ENCODE results near the gene HMCN1. TPM values are rescaled to one million over a fixed set of nuclear protein-coding genes. Genes with fewer than 3 reads are reported as not detected.
"Not testable (repeated sequence)": the region's sequence is repeated elsewhere in the genome, so short reads cannot be mapped to it uniquely, and the experiment has no call there.

HMCN1 gene
- total RNA-seq, 1 donor from 2014 or later = 80.0 TPM

DNA sequence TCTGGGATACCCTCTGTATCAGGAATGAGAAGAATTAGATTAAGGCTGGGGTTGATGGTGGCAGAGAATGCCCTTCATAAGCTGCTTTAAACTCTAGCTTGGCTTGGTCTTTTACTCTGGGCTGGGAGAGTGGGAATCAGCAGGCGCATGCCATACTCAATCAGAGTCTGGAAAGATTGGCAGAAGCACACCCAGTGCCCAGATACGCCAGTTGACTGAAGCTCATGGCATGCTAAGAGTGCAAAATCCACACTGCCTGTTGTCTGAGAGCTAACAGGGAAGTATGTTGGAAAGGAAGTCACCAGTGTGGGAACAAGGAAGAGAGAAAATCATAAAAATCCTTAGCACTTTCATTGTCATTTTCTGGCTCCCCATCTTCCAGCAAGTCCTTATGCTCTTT, 53.0 kb downstream of the HMCN1 start:
- no peaks in the 10 kb centered on the region for H3K27me3 Mint-ChIP-seq (ENCODE audit: low read depth)
- H3K9me3 Mint-ChIP-seq (ENCODE audit: low read depth) = peaks cover 8% of the 10 kb centered on the region
- H3K4me3 Mint-ChIP-seq (ENCODE audit: unreplicated experiment) = no peak overlapping the region
- peak overlapping the region; percentile 88 for H3K27ac Mint-ChIP-seq (ENCODE audit: unreplicated experiment)
- DNase-seq (ENCODE audit: low spot score) = no peak
- TF ChIP-seq, protein P1, sequence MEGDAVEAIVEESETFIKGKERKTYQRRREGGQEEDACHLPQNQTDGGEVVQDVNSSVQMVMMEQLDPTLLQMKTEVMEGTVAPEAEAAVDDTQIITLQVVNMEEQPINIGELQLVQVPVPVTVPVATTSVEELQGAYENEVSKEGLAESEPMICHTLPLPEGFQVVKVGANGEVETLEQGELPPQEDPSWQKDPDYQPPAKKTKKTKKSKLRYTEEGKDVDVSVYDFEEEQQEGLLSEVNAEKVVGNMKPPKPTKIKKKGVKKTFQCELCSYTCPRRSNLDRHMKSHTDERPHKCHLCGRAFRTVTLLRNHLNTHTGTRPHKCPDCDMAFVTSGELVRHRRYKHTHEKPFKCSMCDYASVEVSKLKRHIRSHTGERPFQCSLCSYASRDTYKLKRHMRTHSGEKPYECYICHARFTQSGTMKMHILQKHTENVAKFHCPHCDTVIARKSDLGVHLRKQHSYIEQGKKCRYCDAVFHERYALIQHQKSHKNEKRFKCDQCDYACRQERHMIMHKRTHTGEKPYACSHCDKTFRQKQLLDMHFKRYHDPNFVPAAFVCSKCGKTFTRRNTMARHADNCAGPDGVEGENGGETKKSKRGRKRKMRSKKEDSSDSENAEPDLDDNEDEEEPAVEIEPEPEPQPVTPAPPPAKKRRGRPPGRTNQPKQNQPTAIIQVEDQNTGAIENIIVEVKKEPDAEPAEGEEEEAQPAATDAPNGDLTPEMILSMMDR (IDR thresholded peaks at IDR 0.05) = no peak
- H3K4me1 Mint-ChIP-seq (ENCODE audit: low read depth) = peaks cover 61% of the 10 kb centered on the region
- H3K36me3 Mint-ChIP-seq (ENCODE audit: low read depth) = peaks cover under 1% of the 10 kb centered on the region

DNA sequence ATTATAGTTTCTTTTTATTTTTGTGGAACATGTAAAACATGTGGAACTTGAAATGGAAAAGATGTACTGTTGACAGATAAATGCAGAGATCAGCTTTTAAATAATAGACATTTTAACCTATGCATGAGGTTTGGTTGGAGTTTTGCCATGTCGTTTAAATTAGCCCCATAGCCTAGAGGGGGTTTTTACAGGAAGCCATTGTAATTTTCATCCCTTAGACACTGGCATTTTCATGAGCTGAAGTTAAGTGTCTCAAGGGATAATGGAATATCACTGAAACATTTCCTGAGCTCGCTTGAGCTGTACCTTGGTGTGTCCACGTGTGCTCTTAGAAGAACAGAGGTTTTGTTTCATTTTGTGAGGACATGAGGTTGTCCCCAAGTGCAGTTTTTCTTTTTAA, 54.2 kb downstream of the HMCN1 start:
- H3K9me3 Mint-ChIP-seq (ENCODE audit: low read depth) = no peaks in the 10 kb centered on the region
- no peak for DNase-seq (ENCODE audit: low spot score)
- peak overlapping the region; percentile 21 for H3K4me3 Mint-ChIP-seq (ENCODE audit: unreplicated experiment)
- H3K36me3 Mint-ChIP-seq (ENCODE audit: low read depth) = no peaks in the 10 kb centered on the region
- peak overlapping the region; percentile 68 for H3K27ac Mint-ChIP-seq (ENCODE audit: unreplicated experiment)
- peaks cover 61% of the 10 kb centered on the region for H3K4me1 Mint-ChIP-seq (ENCODE audit: low read depth)
- no peaks in the 10 kb centered on the region for H3K27me3 Mint-ChIP-seq (ENCODE audit: low read depth)
- TF ChIP-seq, protein P1 (IDR thresholded peaks at IDR 0.05) = no peak

DNA sequence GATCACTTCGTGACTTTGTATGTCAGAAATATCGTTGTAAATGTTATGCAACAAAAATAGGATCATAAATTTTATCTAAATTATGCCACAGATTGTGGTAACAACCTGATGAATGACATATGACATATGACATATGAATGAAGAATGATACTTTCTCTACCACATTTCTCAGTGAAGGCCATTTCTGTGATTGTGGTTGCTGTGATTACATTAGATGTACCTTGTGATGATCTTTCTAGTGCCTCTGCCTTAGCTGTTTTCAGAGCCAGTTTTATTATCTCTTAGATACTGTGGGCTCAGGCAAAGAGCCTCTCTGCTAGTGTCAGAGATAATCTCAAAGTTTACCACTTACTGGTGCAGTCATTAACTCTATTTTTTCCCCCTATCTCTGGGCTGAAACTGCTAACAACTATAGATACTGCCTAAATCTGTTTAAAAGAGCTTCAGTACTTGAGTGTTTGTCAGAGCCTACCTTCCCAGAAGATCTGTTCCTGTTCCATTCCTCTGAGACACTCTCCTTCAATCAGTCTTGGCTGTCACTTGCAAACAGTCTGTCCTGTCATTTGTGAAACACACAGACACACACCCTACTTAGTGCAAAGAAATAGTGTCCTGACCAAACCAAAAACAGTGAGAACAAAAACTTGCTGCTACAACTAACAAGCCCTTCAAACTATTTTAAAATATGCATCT, 55.5 kb downstream of the HMCN1 start:
- no peaks in the 10 kb centered on the region for H3K9me3 Mint-ChIP-seq (ENCODE audit: low read depth)
- H3K36me3 Mint-ChIP-seq (ENCODE audit: low read depth) = no peaks in the 10 kb centered on the region
- H3K27me3 Mint-ChIP-seq (ENCODE audit: low read depth) = no peaks in the 10 kb centered on the region
- peaks cover 68% of the 10 kb centered on the region for H3K4me1 Mint-ChIP-seq (ENCODE audit: low read depth)
- H3K27ac Mint-ChIP-seq (ENCODE audit: unreplicated experiment) = peak overlapping the region; percentile 79
- TF ChIP-seq, protein P1 (IDR thresholded peaks at IDR 0.05) = no peak
- DNase-seq (ENCODE audit: low spot score) = no peak
- no peak overlapping the region for H3K4me3 Mint-ChIP-seq (ENCODE audit: unreplicated experiment)

DNA sequence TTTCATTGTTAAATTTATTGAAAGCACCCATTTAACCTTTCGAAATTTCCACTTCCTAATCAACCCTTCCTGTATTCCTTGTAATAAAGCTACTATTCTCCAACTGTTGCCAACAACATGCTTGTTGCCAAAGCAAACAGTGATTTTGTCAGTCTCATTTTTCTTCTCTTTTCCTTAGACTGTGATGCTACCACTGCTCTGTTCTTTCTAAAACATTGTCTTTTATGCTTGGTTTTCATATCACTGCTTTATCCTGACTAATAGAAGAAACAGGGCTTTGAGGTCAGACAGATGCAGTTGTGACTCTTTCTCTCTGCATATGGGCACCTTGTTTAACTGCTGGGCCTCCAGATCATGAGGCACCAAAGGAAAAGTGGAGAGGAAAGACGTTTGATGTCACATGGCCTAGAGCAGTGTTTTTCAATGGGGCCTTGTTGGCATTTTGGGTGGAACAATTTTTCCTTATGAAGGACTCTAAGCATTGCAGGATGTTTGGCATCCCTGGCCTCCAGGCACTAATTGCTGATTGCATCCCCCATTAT, 56.1 kb downstream of the HMCN1 start:
- Mint-ChIP-seq H3K36me3 (ENCODE audit: low read depth) (no peaks in the 10 kb centered on the region), H3K9me3 (ENCODE audit: low read depth) (no peaks in the 10 kb centered on the region), H3K27me3 (ENCODE audit: low read depth) (no peaks in the 10 kb centered on the region), H3K4me3 (ENCODE audit: unreplicated experiment) (no peak overlapping the region), H3K4me1 (ENCODE audit: low read depth) (peaks cover 71% of the 10 kb centered on the region), H3K27ac (ENCODE audit: unreplicated experiment) (peak overlapping the region; percentile 79)
- TF ChIP-seq, protein P1 (IDR thresholded peaks at IDR 0.05) = no peak
- DNase-seq (ENCODE audit: low spot score) = no peak

DNA sequence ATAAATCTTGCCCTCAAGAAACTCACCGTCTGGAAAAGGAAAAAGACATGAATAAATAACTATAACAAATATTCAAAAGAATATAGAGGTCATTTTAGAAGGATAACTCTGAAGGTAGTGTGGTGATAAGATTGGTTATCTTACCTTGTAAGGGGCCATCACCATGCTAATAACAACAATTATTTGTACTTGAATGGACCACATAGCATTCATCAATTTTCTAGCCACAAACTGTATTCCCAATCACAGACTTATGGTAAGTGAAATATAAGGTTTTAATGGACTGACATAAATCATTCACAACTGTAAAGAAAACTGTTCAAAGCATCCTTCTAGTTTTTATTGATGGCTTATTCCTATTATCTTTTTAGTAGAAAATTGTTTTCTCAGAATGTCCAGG, 57.8 kb downstream of the HMCN1 start:
- no peaks in the 10 kb centered on the region for H3K27me3 Mint-ChIP-seq (ENCODE audit: low read depth)
- DNase-seq (ENCODE audit: low spot score) = no peak
- H3K9me3 Mint-ChIP-seq (ENCODE audit: low read depth) = no peaks in the 10 kb centered on the region
- no peak overlapping the region for H3K4me3 Mint-ChIP-seq (ENCODE audit: unreplicated experiment)
- no peak overlapping the region for H3K27ac Mint-ChIP-seq (ENCODE audit: unreplicated experiment)
- H3K4me1 Mint-ChIP-seq (ENCODE audit: low read depth) = peaks cover 70% of the 10 kb centered on the region
- TF ChIP-seq, protein P1 (IDR thresholded peaks at IDR 0.05) = no peak
- peaks cover 2% of the 10 kb centered on the region for H3K36me3 Mint-ChIP-seq (ENCODE audit: low read depth)

DNA sequence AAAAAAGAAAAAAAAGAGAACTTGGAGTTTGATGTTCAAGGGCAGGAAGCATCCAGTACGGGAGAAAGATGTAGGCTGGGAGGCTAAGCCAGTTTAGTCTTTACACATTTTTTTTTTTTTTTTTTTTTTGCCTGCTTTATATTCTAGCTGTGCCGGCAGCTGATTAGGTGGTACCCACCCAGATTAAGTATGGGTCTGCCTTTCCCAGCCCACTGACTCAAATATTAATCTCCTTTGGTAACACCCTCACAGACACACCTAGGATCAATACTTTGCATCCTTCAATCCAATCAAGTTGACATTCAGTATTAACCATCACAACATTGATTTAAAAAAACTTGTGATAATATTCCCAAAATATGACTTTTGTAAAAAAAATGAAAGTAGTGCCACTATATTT, 60.3 kb downstream of the HMCN1 start:
- H3K4me3 Mint-ChIP-seq (ENCODE audit: unreplicated experiment); H3K27me3 Mint-ChIP-seq (ENCODE audit: low read depth); DNase-seq (ENCODE audit: low spot score); H3K36me3 Mint-ChIP-seq (ENCODE audit: low read depth): not testable (repeated sequence)
- H3K4me1 Mint-ChIP-seq (ENCODE audit: low read depth) = peaks cover 48% of the 10 kb centered on the region
- peak overlapping the region; percentile 79 for H3K27ac Mint-ChIP-seq (ENCODE audit: unreplicated experiment)
- H3K9me3 Mint-ChIP-seq (ENCODE audit: low read depth) = peaks cover 11% of the 10 kb centered on the region

All from chondrocyte (in vitro differentiated cells).